Fibroblast of mammary gland (primary cell): ENCODE data around the gene PRSS1.
A peak's percentile ranks its signal among the peaks of the same experiment; 100 is the strongest.
"Not testable (repeated sequence)": the region's sequence is repeated elsewhere in the genome, so short reads cannot be mapped to it uniquely, and the experiment has no call there.

Experiments used
- DNase-seq: peaks from one replicate; pipeline ENCODE4 v3.0.0-alpha.2; 2010; ENCODE audit warnings: low read depth
- H3K4me3 ChIP-seq: 2 replicates; pipeline ENCODE4 v1.5.1; 2011; ENCODE audit warnings: low read depth, mild to moderate bottlenecking, low read length, moderate library complexity; ENCODE audit not compliant: control insufficient read depth
- TF ChIP-seq, protein P1 (sequence below): conservative IDR thresholded peaks from 2 replicates; pipeline ENCODE4 v1.5.1; 2011; ENCODE audit warnings: low read depth, low read length, inconsistent platforms; ENCODE audit not compliant: control insufficient read depth, insufficient read depth

PRSS1 gene

DNA sequence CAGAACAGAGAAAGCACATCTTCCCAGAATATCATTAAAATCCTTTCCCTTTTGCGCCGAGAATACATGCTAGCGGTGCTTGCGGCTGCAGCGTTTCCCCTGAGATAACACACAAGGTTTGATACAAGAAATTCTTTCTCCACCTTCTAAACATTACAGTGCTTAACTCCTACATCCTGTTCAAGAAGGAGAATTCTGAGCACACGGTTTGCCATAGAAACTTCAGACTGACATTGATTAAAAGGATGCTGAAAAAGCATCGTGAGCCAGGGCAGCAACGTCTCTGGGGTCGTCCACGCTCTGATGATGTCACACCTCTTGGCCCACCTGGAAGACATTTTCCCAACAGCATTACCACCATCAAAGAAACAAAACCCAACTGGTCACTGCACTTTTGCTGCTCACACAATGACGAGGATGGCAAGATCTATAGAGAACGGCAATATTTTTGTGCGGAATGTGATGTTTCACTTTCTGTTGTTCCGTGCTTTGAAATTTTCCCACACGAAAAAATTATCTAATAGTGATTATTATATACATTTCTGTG, 27.0 kb upstream of the PRSS1 start:
- TF ChIP-seq, protein P1, sequence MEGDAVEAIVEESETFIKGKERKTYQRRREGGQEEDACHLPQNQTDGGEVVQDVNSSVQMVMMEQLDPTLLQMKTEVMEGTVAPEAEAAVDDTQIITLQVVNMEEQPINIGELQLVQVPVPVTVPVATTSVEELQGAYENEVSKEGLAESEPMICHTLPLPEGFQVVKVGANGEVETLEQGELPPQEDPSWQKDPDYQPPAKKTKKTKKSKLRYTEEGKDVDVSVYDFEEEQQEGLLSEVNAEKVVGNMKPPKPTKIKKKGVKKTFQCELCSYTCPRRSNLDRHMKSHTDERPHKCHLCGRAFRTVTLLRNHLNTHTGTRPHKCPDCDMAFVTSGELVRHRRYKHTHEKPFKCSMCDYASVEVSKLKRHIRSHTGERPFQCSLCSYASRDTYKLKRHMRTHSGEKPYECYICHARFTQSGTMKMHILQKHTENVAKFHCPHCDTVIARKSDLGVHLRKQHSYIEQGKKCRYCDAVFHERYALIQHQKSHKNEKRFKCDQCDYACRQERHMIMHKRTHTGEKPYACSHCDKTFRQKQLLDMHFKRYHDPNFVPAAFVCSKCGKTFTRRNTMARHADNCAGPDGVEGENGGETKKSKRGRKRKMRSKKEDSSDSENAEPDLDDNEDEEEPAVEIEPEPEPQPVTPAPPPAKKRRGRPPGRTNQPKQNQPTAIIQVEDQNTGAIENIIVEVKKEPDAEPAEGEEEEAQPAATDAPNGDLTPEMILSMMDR: no peak
- DNase-seq: no peak
- no peak overlapping the region for H3K4me3 ChIP-seq

- H3K4me3 ChIP-seq: no peak overlapping the region
- no peak for DNase-seq
- TF ChIP-seq, protein P1: no peak
These were observed 16.0 kb upstream of the PRSS1 start for GRCh38 chr7:142733271-142733670.

GRCh38 chr7:142739923-142740492, 9.3 kb upstream of the PRSS1 start:
- DNase-seq: no peak
- no peak overlapping the region for H3K4me3 ChIP-seq
- TF ChIP-seq, protein P1: no peak

GRCh38 chr7:142740786-142741185, 8.5 kb upstream of the PRSS1 start:
- TF ChIP-seq, protein P1: no peak
- no peak overlapping the region for H3K4me3 ChIP-seq
- no peak for DNase-seq

DNA sequence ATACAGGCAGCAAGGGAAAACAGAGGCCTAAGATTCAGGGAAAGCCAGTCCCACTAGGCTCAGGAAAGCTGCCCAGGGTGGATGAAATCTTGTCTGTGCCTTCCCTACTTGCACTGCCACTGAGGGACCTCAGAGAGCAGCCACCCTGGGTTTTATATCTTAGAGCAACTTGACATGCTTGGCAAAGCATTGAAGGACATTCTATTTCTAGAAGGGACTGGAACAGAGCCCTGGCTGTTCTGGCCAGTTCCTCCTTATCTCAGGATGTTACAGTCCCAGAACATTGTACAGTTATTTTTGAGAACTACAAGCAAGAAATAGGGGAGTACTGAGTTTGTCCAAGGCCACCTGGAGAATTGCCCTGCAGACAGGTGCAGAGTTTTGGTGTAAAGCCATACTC, 7.3 kb upstream of the PRSS1 start:
- H3K4me3 ChIP-seq, DNase-seq: not testable (repeated sequence)

- TF ChIP-seq, protein P1: no peak
- H3K4me3 ChIP-seq: no peak overlapping the region
- DNase-seq: peak; percentile 60
These were observed 4.1 kb upstream of the PRSS1 start for GRCh38 chr7:142745091-142745635.

DNA sequence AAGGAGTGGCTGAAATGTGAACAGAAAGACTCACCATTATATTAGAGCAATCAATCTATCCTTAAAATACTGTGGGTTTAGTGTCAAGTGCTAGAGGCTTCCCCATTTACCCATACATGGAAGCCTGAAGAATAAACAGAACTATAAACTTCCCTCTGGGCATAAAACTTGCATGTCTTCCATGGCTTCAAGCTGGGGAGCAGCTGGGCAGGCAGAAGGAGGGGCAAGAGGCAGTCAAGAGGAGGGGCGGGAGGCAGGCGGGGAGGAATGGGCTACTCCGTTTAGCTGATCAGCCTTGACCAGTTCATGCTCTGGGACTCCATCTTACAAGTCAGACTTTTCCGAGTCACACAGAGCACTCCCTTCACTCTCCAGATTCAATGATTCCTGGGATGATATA, 3.5 kb upstream of the PRSS1 start:
- DNase-seq: no peak
- TF ChIP-seq, protein P1: no peak
- no peak overlapping the region for H3K4me3 ChIP-seq
